ENCODE measurements around the gene SCYL3. TPM values are rescaled to one million over a fixed set of nuclear protein-coding genes. Genes with fewer than 3 reads are reported as not detected.

The SCYL3 gene
- total RNA-seq, 2 donors from 2014 or later = 7.9 to 8.1 TPM

DNA sequence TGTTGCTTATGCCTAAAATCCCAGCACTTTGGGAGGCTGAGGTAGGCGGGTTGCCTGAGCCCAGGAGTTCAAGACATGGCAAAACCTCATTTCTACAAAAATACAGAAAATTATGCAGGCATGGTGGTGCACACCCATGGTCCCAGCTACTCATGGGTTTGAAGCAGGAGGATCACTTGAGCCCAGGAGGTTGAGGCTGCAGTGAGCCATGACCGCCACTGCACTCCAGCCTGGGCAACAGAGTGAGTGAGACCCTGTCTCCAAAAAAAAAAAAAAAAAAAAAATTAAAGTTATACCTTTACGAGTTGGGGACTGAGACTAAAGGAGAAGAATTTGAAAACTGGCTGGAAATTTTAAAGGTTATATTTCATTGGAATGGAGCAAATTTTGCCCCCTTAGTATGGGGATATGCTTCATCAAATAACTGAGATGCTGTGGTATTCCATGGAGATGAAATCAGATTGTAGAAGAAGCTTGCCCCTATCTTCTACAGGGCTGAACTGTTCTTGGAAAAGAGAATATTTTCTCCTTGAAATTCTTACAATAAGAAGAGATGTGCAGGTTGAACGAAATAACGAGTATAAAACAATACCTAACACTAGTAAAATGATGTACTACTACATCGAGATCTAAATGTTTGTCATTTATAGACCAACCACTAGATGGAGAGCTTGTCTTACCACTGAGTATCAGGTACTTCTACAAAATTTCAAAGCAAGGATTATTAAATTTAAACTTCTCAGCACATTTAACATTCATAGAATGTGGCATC lies 34.9 kb upstream of the SCYL3 start:
- no peak for DNase-seq
- no peaks in the 10 kb centered on the region for H3K27me3 Mint-ChIP-seq (ENCODE audit: insufficient read depth)
- H3K27ac Mint-ChIP-seq = no peak overlapping the region
- no peaks in the 10 kb centered on the region for H3K4me1 Mint-ChIP-seq
- 13 to 50% methylated on average over 1 to 6 of the region's 6 CpGs for WGBS, 2 experiments (ENCODE audit: insufficient coverage in 1 of 2, insufficient read length in 1 of 2)
- TF ChIP-seq CTCF (conservative IDR thresholded peaks at IDR 0.05) = peak; percentile 90
- Histone ChIP-seq H3K9ac (ENCODE audit: extremely low read depth, low read length, poor library complexity, severe bottlenecking) (no peak overlapping the region), H3K9me3 (ENCODE audit: control insufficient read depth, low read length) (no peaks in the 10 kb centered on the region), H3K27me3 (ENCODE audit: control insufficient read depth, insufficient read depth, low read length, poor library complexity, severe bottlenecking) (no peaks in the 10 kb centered on the region), H3K36me3 (ENCODE audit: control insufficient read depth, insufficient read depth, low read length) (no peaks in the 10 kb centered on the region), H3K4me1 (ENCODE audit: control insufficient read depth, insufficient read depth, low read length) (no peaks in the 10 kb centered on the region), H3K27ac (ENCODE audit: low read depth, low read length) (no peak overlapping the region), H3K4me3 (ENCODE audit: low read length) (no peak overlapping the region)
- no peaks in the 10 kb centered on the region for H3K9me3 Mint-ChIP-seq
- H3K4me3 Mint-ChIP-seq = no peak overlapping the region
- H3K36me3 Mint-ChIP-seq (ENCODE audit: low read depth) = no peaks in the 10 kb centered on the region

GRCh38 chr1:169925505-169926482 lies 32.1 kb upstream of the SCYL3 start:
- H3K9me3 Mint-ChIP-seq = no peaks in the 10 kb centered on the region
- no peak overlapping the region for H3K27ac Mint-ChIP-seq
- H3K4me3 Mint-ChIP-seq = no peak overlapping the region
- H3K27me3 ChIP-seq (ENCODE audit: control insufficient read depth, insufficient read depth, low read length, poor library complexity, severe bottlenecking) = no peaks in the 10 kb centered on the region
- no peak for TF ChIP-seq CTCF (conservative IDR thresholded peaks at IDR 0.05)
- no peak overlapping the region for H3K9ac ChIP-seq (ENCODE audit: extremely low read depth, low read length, poor library complexity, severe bottlenecking)
- no peak for DNase-seq
- no peaks in the 10 kb centered on the region for H3K9me3 ChIP-seq (ENCODE audit: control insufficient read depth, low read length)
- 87 to 90% methylated on average over 2 of the region's 3 CpGs for WGBS, 2 experiments (ENCODE audit: insufficient coverage in 1 of 2, insufficient read length in 1 of 2)
- H3K36me3 ChIP-seq (ENCODE audit: control insufficient read depth, insufficient read depth, low read length) = no peaks in the 10 kb centered on the region
- H3K4me1 Mint-ChIP-seq = no peaks in the 10 kb centered on the region
- H3K36me3 Mint-ChIP-seq (ENCODE audit: low read depth) = no peaks in the 10 kb centered on the region
- H3K27me3 Mint-ChIP-seq (ENCODE audit: insufficient read depth) = no peaks in the 10 kb centered on the region
- H3K4me3 ChIP-seq (ENCODE audit: low read length) = no peak overlapping the region
- no peak overlapping the region for H3K27ac ChIP-seq (ENCODE audit: low read depth, low read length)
- no peaks in the 10 kb centered on the region for H3K4me1 ChIP-seq (ENCODE audit: control insufficient read depth, insufficient read depth, low read length)

DNA sequence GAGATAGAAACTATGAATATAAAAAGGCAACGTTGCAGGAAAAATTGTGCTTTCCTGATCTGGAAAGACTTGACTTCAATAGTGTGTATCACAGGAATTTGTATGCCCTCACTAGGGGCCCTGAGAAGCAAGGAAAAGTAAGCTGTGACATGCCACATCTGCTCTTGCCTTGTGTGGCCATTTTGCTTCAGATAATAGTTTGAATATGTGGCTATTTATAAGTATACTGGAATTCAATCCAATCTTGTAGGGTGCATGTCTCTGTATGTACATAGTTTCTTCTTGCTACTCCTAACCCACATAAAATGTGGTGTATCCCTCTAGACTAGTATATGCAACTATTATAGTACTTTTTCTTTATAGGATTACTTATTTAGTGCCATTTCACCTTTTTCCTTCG lies 31.1 kb upstream of the SCYL3 start:
- Histone ChIP-seq H3K27me3 (ENCODE audit: control insufficient read depth, insufficient read depth, low read length, poor library complexity, severe bottlenecking) (no peaks in the 10 kb centered on the region), H3K4me3 (ENCODE audit: low read length) (no peak overlapping the region), H3K36me3 (ENCODE audit: control insufficient read depth, insufficient read depth, low read length) (no peaks in the 10 kb centered on the region), H3K9me3 (ENCODE audit: control insufficient read depth, low read length) (no peaks in the 10 kb centered on the region), H3K9ac (ENCODE audit: extremely low read depth, low read length, poor library complexity, severe bottlenecking) (no peak overlapping the region), H3K27ac (ENCODE audit: low read depth, low read length) (no peak overlapping the region), H3K4me1 (ENCODE audit: control insufficient read depth, insufficient read depth, low read length) (no peaks in the 10 kb centered on the region)
- Mint-ChIP-seq H3K27ac (no peak overlapping the region), H3K27me3 (ENCODE audit: insufficient read depth) (no peaks in the 10 kb centered on the region), H3K9me3 (no peaks in the 10 kb centered on the region), H3K36me3 (ENCODE audit: low read depth) (no peaks in the 10 kb centered on the region), H3K4me3 (no peak overlapping the region), H3K4me1 (no peaks in the 10 kb centered on the region)
- TF ChIP-seq CTCF (conservative IDR thresholded peaks at IDR 0.05) = no peak
- 86 to 92% methylated on average over 1 to 2 of the region's 2 CpGs for WGBS, 2 experiments (ENCODE audit: insufficient coverage in 1 of 2, insufficient read length in 1 of 2)
- no peak for DNase-seq
